A673 (cell line): ENCODE measurements around the gene ANKLE2. TPM values are rescaled to one million over a fixed set of nuclear protein-coding genes. Genes with fewer than 3 reads are reported as not detected.

Source experiments
- BruUV-seq: library from RNA; stranded (reverse); fragments of 400-500 nt; replicated peaks from 2 replicates; lab custom pipeline; 2021; lab: Mats Ljungman, UMichigan
- CTCF ChIA-PET: fragments of 300-600 bp; sonication (Branson Sonifier 250); formaldehyde crosslinking; loops from one replicate; lab custom pipeline; 2022; ENCODE audit warnings: antibody characterized with exemption; lab: Charles Lee
- POLR2A ChIA-PET: fragments of 300-600 bp; sonication (Branson Sonifier 250); formaldehyde crosslinking; loops from one replicate; lab custom pipeline; 2022; ENCODE audit warnings: antibody characterized with exemption; ENCODE audit not compliant: low non-redundant PET; lab: Charles Lee
- DNase-seq: peaks from one replicate; pipeline ENCODE4 v3.0.0-alpha.2; 2015; ENCODE audit warnings: low spot score
- H3K27ac ChIP-seq: fragments of 200-600 bp; sonication (generic); 2 replicates; pipeline ENCODE4 v1.5.1; 2016; ENCODE audit warnings: mixed run types, low read depth, mild to moderate bottlenecking, mixed read lengths, antibody characterized with exemption, low read length; ENCODE audit not compliant: poor library complexity, severe bottlenecking
- H3K27me3 ChIP-seq: fragments of 200-600 bp; sonication (generic); replicated peaks from 2 replicates; pipeline ENCODE4 v1.6.1; 2017; ENCODE audit warnings: mixed run types, low read depth, mild to moderate bottlenecking, mixed read lengths, antibody characterized with exemption, low read length; ENCODE audit not compliant: insufficient read depth, poor library complexity
- H3K36me3 ChIP-seq: fragments of 200-600 bp; sonication (generic); 2 replicates; pipeline ENCODE4 v1.6.1; 2016; ENCODE audit warnings: mixed run types, mild to moderate bottlenecking, mixed read lengths, antibody characterized with exemption, low read length; ENCODE audit not compliant: insufficient read depth, poor library complexity, severe bottlenecking
- H3K4me1 ChIP-seq: fragments of 200-600 bp; sonication (generic); 2 replicates; pipeline ENCODE4 v1.6.1; 2017; ENCODE audit warnings: mixed run types, mild to moderate bottlenecking, mixed read lengths, antibody characterized with exemption, low read length; ENCODE audit not compliant: insufficient read depth, poor library complexity, severe bottlenecking
- H3K4me3 ChIP-seq: fragments of 200-600 bp; sonication (generic); 2 replicates; pipeline ENCODE4 v1.5.1; 2016; ENCODE audit warnings: low read depth, mixed run types, mild to moderate bottlenecking, mixed read lengths, low read length; ENCODE audit not compliant: poor library complexity, severe bottlenecking
- H3K9me3 ChIP-seq: fragments of 200-600 bp; sonication (generic); 2 replicates; pipeline ENCODE4 v1.6.1; 2016; ENCODE audit warnings: mixed run types, low read depth, mild to moderate bottlenecking, mixed read lengths, antibody characterized with exemption, low read length; ENCODE audit not compliant: poor library complexity, severe bottlenecking
- CTCF ChIP-seq: fragments of 300-800, 200-600 bp; sonication (generic); conservative IDR thresholded peaks from 2 replicates; pipeline ENCODE4 v1.5.1; 2017; ENCODE audit warnings: low read depth, mild to moderate bottlenecking, antibody characterized with exemption, low read length, moderate library complexity, mixed read lengths
- EZH2 ChIP-seq: fragments of 200-600 bp; sonication (generic); IDR thresholded peaks from 2 replicates; pipeline ENCODE4 v1.6.1; 2017; ENCODE audit warnings: borderline replicate concordance, low read depth, mild to moderate bottlenecking, mixed read lengths, antibody characterized with exemption, low read length; ENCODE audit not compliant: poor library complexity, severe bottlenecking
- intact Hi-C: fragments of 100-400 bp; cut with micrococcal nuclease; formaldehyde crosslinking; loops from one replicate; pipeline ENCODE4 v1.10.0; 2022; ENCODE audit not compliant: unreplicated experiment
- total RNA-seq: library from RNA; stranded (reverse); gene quantifications from 2 replicates; pipeline ENCODE4 v1.2.3, GENCODE V29; 2021

The ANKLE2 gene
- total RNA-seq, 1 experiment from 2014 or later, result 107 TPM

- POLR2A ChIA-PET, result interaction anchor here (0.6 kb wide), 1 partner anchor 35 kb away, joined by 3 read pairs; no protein-coding TSS in a partner anchor
- intact Hi-C loops, result no loop called here
- peaks cover 57% of the 10 kb centered on the region for H3K36me3 ChIP-seq
Measured at GRCh38 chr12:132775502-132776229, 14.0 kb upstream of the ANKLE2 start.

GRCh38 chr12:132774646-132775275 lies 13.1 kb upstream of the ANKLE2 start:
- Histone ChIP-seq H3K27ac (no peak overlapping the region), H3K36me3 (peaks cover 48% of the 10 kb centered on the region), H3K4me1 (no peaks in the 10 kb centered on the region), H3K4me3 (no peak overlapping the region), H3K9me3 (no peaks in the 10 kb centered on the region), H3K27me3 (no peaks in the 10 kb centered on the region)
- POLR2A ChIA-PET, result no interaction called here
- TF ChIP-seq CTCF (no peak), EZH2 (no peak)
- no TSS peak for BruUV-seq
- DNase-seq, result no peak
- intact Hi-C loops, result no loop called here
- CTCF ChIA-PET, result no interaction called here

More at GRCh38 chr12:132775502-132776229, 14.0 kb upstream of the ANKLE2 start:
- H3K27ac ChIP-seq, result no peak overlapping the region
- H3K4me3 ChIP-seq, result no peak overlapping the region
- no peaks in the 10 kb centered on the region for H3K9me3 ChIP-seq
- TF ChIP-seq EZH2, result no peak
- TF ChIP-seq CTCF, result no peak
- no peaks in the 10 kb centered on the region for H3K4me1 ChIP-seq
- H3K27me3 ChIP-seq, result no peaks in the 10 kb centered on the region
- no peak for DNase-seq
- no TSS peak for BruUV-seq
- CTCF ChIA-PET, result no interaction called here

- intact Hi-C loops, result no loop called here
- peaks cover 42% of the 10 kb centered on the region for H3K36me3 ChIP-seq
- H3K27ac ChIP-seq, result no peak overlapping the region
- ChIA-PET POLR2A (no interaction called here), CTCF (no interaction called here)
- H3K4me1 ChIP-seq, result no peaks in the 10 kb centered on the region
- no peaks in the 10 kb centered on the region for H3K27me3 ChIP-seq
- TF ChIP-seq EZH2 (no peak), CTCF (no peak)
- no TSS peak for BruUV-seq
- no peak overlapping the region for H3K4me3 ChIP-seq
- DNase-seq, result no peak
- no peaks in the 10 kb centered on the region for H3K9me3 ChIP-seq
Measured at GRCh38 chr12:132774159-132774558, 12.5 kb upstream of the ANKLE2 start.
